ENCODE measurements around the gene SFRP5. TPM values are rescaled to one million over a fixed set of nuclear protein-coding genes. Genes with fewer than 3 reads are reported as not detected.

Gene SFRP5
- total and polyA plus RNA-seq, 2 donors (not counting 3 experiments of a cell fraction or from before 2014, with no cell fraction given) = not detected

- no peak for FAIRE-seq
- no peak overlapping the region for H3K9ac ChIP-seq (replicated peaks; ENCODE audit: extremely low read depth, insufficient read depth, low read length)
- intact Hi-C loops (cut with micrococcal nuclease) = no loop called here
- no peak overlapping the region for H3K27ac ChIP-seq (ENCODE audit: insufficient read depth, low read depth, low read length)
- no peaks in the 10 kb centered on the region for H3K9me1 ChIP-seq (replicated peaks; ENCODE audit: control insufficient read depth, extremely low read depth, insufficient read depth, low read length)
- H3K4me1 ChIP-seq (ENCODE audit: control insufficient read depth, extremely low read depth, insufficient read depth, low read length) = no peaks in the 10 kb centered on the region
- no peak for DNase-seq (ENCODE audit: low read depth, low spot score)
- peaks cover 2% of the 10 kb centered on the region for H4K20me1 ChIP-seq (replicated peaks; ENCODE audit: control insufficient read depth, extremely low read depth, insufficient read depth, low read length)
- peaks cover 13 to 66% of the 10 kb centered on the region in 2 experiments for H3K36me3 ChIP-seq (ENCODE audit: control insufficient read depth in 2 of 2, extremely low read depth in 1 of 2, insufficient read depth in 2 of 2, low read length in 2 of 2)
- no peak overlapping the region for H3K4me3 ChIP-seq (replicated peaks in 1 of 3; ENCODE audit: insufficient read depth in 1 of 3, low read depth in 1 of 3, low read length in 3 of 3)
- POLR2A ChIA-PET = no interaction called here
- no TSS peak for BruUV-seq (replicated peaks)
- no peaks in the 10 kb centered on the region for H3K27me3 ChIP-seq (ENCODE audit: control insufficient read depth in 2 of 2, insufficient read depth in 2 of 2, low read length in 2 of 2)
- no peaks in the 10 kb centered on the region for H3K9me3 ChIP-seq (replicated peaks; ENCODE audit: control insufficient read depth, insufficient read depth, low read length)
- dilution Hi-C loops (cut with MboI; ENCODE audit: extremely low pct_ligation_motif_present, low sequenced_read_pairs) = no loop called here
- no peak overlapping the region for H2AFZ ChIP-seq (ENCODE audit: low read depth, low read length)
- no peak overlapping the region for H3K4me2 ChIP-seq (ENCODE audit: insufficient read depth, low read length)
- TF ChIP-seq MAX (IDR thresholded peaks at IDR 0.05; ENCODE audit: insufficient read depth, insufficient read length) = no peak
- no peak for TF ChIP-seq POLR2A (IDR thresholded peaks at IDR 0.05; ENCODE audit: low read depth, low read length)
- no peak for TF ChIP-seq FOS (IDR thresholded peaks at IDR 0.05; ENCODE audit: borderline replicate concordance, insufficient read depth, low read length)
- TF ChIP-seq POLR2AphosphoS5 (IDR thresholded peaks at IDR 0.05; ENCODE audit: insufficient read depth, low read depth, low read length) = no peak
- no peak for TF ChIP-seq EZH2 (IDR thresholded peaks at IDR 0.05; ENCODE audit: borderline replicate concordance, low read depth, low read length, severe bottlenecking)
- TF ChIP-seq, protein P1, sequence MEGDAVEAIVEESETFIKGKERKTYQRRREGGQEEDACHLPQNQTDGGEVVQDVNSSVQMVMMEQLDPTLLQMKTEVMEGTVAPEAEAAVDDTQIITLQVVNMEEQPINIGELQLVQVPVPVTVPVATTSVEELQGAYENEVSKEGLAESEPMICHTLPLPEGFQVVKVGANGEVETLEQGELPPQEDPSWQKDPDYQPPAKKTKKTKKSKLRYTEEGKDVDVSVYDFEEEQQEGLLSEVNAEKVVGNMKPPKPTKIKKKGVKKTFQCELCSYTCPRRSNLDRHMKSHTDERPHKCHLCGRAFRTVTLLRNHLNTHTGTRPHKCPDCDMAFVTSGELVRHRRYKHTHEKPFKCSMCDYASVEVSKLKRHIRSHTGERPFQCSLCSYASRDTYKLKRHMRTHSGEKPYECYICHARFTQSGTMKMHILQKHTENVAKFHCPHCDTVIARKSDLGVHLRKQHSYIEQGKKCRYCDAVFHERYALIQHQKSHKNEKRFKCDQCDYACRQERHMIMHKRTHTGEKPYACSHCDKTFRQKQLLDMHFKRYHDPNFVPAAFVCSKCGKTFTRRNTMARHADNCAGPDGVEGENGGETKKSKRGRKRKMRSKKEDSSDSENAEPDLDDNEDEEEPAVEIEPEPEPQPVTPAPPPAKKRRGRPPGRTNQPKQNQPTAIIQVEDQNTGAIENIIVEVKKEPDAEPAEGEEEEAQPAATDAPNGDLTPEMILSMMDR (IDR thresholded peaks at IDR 0.05; ENCODE audit: extremely low read depth in 1 of 2, insufficient read depth in 1 of 2, low read depth in 1 of 2, low read length in 2 of 2) = no peak
- TF ChIP-seq JUN (IDR thresholded peaks at IDR 0.05; ENCODE audit: borderline replicate concordance, insufficient read depth, insufficient read length, low read depth) = no peak
- no peak for TF ChIP-seq GATA2 (IDR thresholded peaks at IDR 0.05; ENCODE audit: insufficient read depth, insufficient read length, low read depth, low read length)
- no peak for TF ChIP-seq MYC (IDR thresholded peaks at IDR 0.05; ENCODE audit: low read depth, low read length)
- H3K79me2 ChIP-seq (ENCODE audit: control insufficient read depth, insufficient read depth, low read length) = no peaks in the 10 kb centered on the region
- CTCF ChIA-PET = no interaction called here
These were observed 17.1 kb downstream of the SFRP5 start for GRCh38 chr10:97754726-97755125.

All from endothelial cell of umbilical vein (primary cell).